Activated gamma-delta T cell treated with Interleukin-2 at 50 U/mL for 16 hours (primary cell): ENCODE results near the gene STARD8.
"Not testable (repeated sequence)": the region's sequence is repeated elsewhere in the genome, so short reads cannot be mapped to it uniquely, and the experiment has no call there.

Experiments used
- DNase-seq: peaks from one replicate; pipeline ENCODE4 v3.0.0-alpha.2; 2020

STARD8 gene

GRCh38 chrX:68647156-68647957 lies at the start of gene STARD8:
Gene STARD8 (plus strand): TSS chrX:68647666. CDS start chrX:68647883, 217 bp downstream.
- DNase-seq = no peak

GRCh38 chrX:68598841-68599240 lies 48.6 kb upstream of the STARD8 start:
- no peak for DNase-seq

GRCh38 chrX:68599256-68600152 lies 48.0 kb upstream of the STARD8 start:
- DNase-seq = no peak

GRCh38 chrX:68604216-68604615 lies 43.2 kb upstream of the STARD8 start:
- DNase-seq = not testable (repeated sequence)

- not testable (repeated sequence) for DNase-seq
Measured at GRCh38 chrX:68614733-68615132, 32.7 kb upstream of the STARD8 start.

GRCh38 chrX:68627986-68628385 lies 19.5 kb upstream of the STARD8 start:
- DNase-seq = no peak

- not testable (repeated sequence) for DNase-seq
Measured at GRCh38 chrX:68629936-68630335, 17.5 kb upstream of the STARD8 start.

- no peak for DNase-seq
Measured at GRCh38 chrX:68631336-68631735, 16.1 kb upstream of the STARD8 start.

GRCh38 chrX:68632491-68632890 lies 15.0 kb upstream of the STARD8 start:
- no peak for DNase-seq

GRCh38 chrX:68633981-68634380 lies 13.5 kb upstream of the STARD8 start:
- DNase-seq = no peak

- no peak for DNase-seq
Measured at GRCh38 chrX:68634649-68635227, 12.7 kb upstream of the STARD8 start.

- no peak for DNase-seq
Measured at GRCh38 chrX:68640661-68641060, 6.8 kb upstream of the STARD8 start.

GRCh38 chrX:68644861-68645260 lies 2.6 kb upstream of the STARD8 start:
- DNase-seq = no peak

GRCh38 chrX:68646421-68646820 lies 1.0 kb upstream of the STARD8 start:
- DNase-seq = no peak

GRCh38 chrX:68648960-68649359 lies 1.5 kb downstream of the STARD8 start:
- no peak for DNase-seq

- no peak for DNase-seq
Measured at GRCh38 chrX:68650491-68650890, 3.0 kb downstream of the STARD8 start.

- no peak for DNase-seq
Measured at GRCh38 chrX:68651110-68651509, 3.6 kb downstream of the STARD8 start.

GRCh38 chrX:68652326-68653170 lies 5.1 kb downstream of the STARD8 start:
- DNase-seq = no peak

GRCh38 chrX:68654693-68655092 lies 7.2 kb downstream of the STARD8 start:
- no peak for DNase-seq

GRCh38 chrX:68656473-68656872 lies 9.0 kb downstream of the STARD8 start:
- not testable (repeated sequence) for DNase-seq

- no peak for DNase-seq
Measured at GRCh38 chrX:68658530-68658929, 11.1 kb downstream of the STARD8 start.

GRCh38 chrX:68659385-68659784 lies 11.9 kb downstream of the STARD8 start:
- DNase-seq = no peak

GRCh38 chrX:68659786-68660185 lies 12.3 kb downstream of the STARD8 start:
- no peak for DNase-seq
